ENCODE data around the gene HEMK1. TPM values are rescaled to one million over a fixed set of nuclear protein-coding genes. Genes with fewer than 3 reads are reported as not detected.

The HEMK1 gene
- total and polyA plus RNA-seq, 2 of the 8 experiments (the other 6 are each of a cell fraction or from before 2014, with no cell fraction given) = 9.7 to 10.6 TPM

GRCh38 chr3:50637011-50637410 is 67.7 kb downstream of the HEMK1 start:
- CTCF ChIA-PET (ENCODE audit: partially characterized antibody) = interaction anchor here (1.2 to 63.8 kb wide), 3 partner anchors 13 to 127 kb away, joined by 3 to 1262 read pairs (median 1262); partner anchors contain the start of genes CISH, DOCK3 and MAPKAPK3
- 55% methylated on average over 4 of the region's 4 CpGs; no CpG with 5 or more reads in 1 of the 2 experiments for WGBS, 2 experiments (ENCODE audit: extremely low coverage in 1 of 2, insufficient coverage in 1 of 2, insufficient read length in 1 of 2, insufficient replicate concordance in 2 of 2, low coverage in 1 of 2, low lambda C conversion rate in 2 of 2, missing lambda C conversion rate in 1 of 2)

More at GRCh38 chr3:50637011-50637410, 67.7 kb downstream of the HEMK1 start:
- H3K14ac ChIP-seq (ENCODE audit: insufficient read length) = no peak overlapping the region
- POLR2A ChIA-PET (ENCODE audit: partially characterized antibody) = interaction anchor here (0.9 to 1.1 kb wide), 3 partner anchors 11 to 288 kb away, joined by 3 read pairs; no protein-coding TSS in a partner anchor
- H3K9me3 ChIP-seq (ENCODE audit: insufficient read depth in 2 of 2, low read depth in 1 of 2, low read length in 1 of 2) = no peaks in the 10 kb centered on the region
- H3K4me1 ChIP-seq (replicated peaks in 1 of 4; ENCODE audit: control insufficient read depth in 3 of 4, insufficient read depth in 4 of 4, low read length in 3 of 4) = peaks cover 2 to 15% (median 8%) of the 10 kb centered on the region in 4 experiments; a peak in 6 of 7 replicates
- H4K8ac ChIP-seq (ENCODE audit: extremely low read depth, insufficient read depth, low read length) = no peak overlapping the region
- H4K91ac ChIP-seq (replicated peaks; ENCODE audit: insufficient read length, low read length) = no peak overlapping the region
- peaks cover 0 to 11% (median 0%) of the 10 kb centered on the region in 4 experiments; a peak in 2 of 8 replicates for H3K36me3 ChIP-seq (ENCODE audit: control insufficient read depth in 2 of 4, insufficient read depth in 4 of 4, low read length in 3 of 4)
- no peak overlapping the region for H3K27ac ChIP-seq (ENCODE audit: low read depth, low read length)
- H2BK5ac ChIP-seq (ENCODE audit: low read depth, low read length) = no peak overlapping the region
- H3K4me2 ChIP-seq (ENCODE audit: insufficient read depth in 1 of 2, low read depth in 2 of 2, low read length in 2 of 2) = no peak overlapping the region
- H2BK15ac ChIP-seq (ENCODE audit: low read length) = no peak overlapping the region
- H2AFZ ChIP-seq (ENCODE audit: low read length) = no peak overlapping the region
- no peak overlapping the region for H3K23ac ChIP-seq (ENCODE audit: insufficient read length)
- H3K18ac ChIP-seq (ENCODE audit: extremely low read depth, low read length) = no peak overlapping the region
- FAIRE-seq (no peak), DNase-seq (ENCODE audit: low read depth in 1 of 2, low spot score in 2 of 2) (no peak)
- peaks cover 16% of the 10 kb centered on the region; the same call in 1 of the 2 replicates for H3K79me1 ChIP-seq (ENCODE audit: low read depth, low read length)
- TF ChIP-seq CHD2 (IDR thresholded peaks at IDR 0.05; ENCODE audit: low read length) = no peak
- no peak for TF ChIP-seq JUND (IDR thresholded peaks at IDR 0.05; ENCODE audit: low read length)
- TF ChIP-seq POU5F1 (IDR thresholded peaks at IDR 0.05; ENCODE audit: low read depth, low read length) = no peak
- no peak for TF ChIP-seq BCL11A (IDR thresholded peaks at IDR 0.05; ENCODE audit: low read depth in 2 of 2, low read length in 2 of 2)
- no peak for TF ChIP-seq TAF1 (IDR thresholded peaks at IDR 0.05; ENCODE audit: low read depth, low read length)
- peak; percentile 96 for TF ChIP-seq RXRA (IDR thresholded peaks at IDR 0.05; ENCODE audit: insufficient read depth, low read depth, low read length)
- no peak overlapping the region for H3K4me3 ChIP-seq (ENCODE audit: extremely low read depth in 1 of 4, insufficient read depth in 2 of 4, low read depth in 3 of 4, low read length in 4 of 4)
- H2BK20ac ChIP-seq (ENCODE audit: low read length) = no peak overlapping the region
- H3K23me2 ChIP-seq (ENCODE audit: low read depth, low read length) = 0 out of 2 replicates have a peak, but pooled peaks cover 1% of the 10 kb centered on the region
- no peak overlapping the region for H2BK12ac ChIP-seq (ENCODE audit: low read depth, low read length)
- no peak overlapping the region for H3K4ac ChIP-seq (replicated peaks; ENCODE audit: insufficient read length, low read depth, low read length)
- no peak overlapping the region for H3K9ac ChIP-seq (replicated peaks in 1 of 4; ENCODE audit: extremely low read depth in 1 of 4, low read depth in 3 of 4, low read length in 3 of 4)
- no peak overlapping the region for H3K56ac ChIP-seq (replicated peaks; ENCODE audit: insufficient read length, low read depth, low read length)
- H4K20me1 ChIP-seq (replicated peaks in 1 of 2; ENCODE audit: control insufficient read depth in 1 of 2, insufficient read depth in 2 of 2, low read length in 2 of 2) = peaks cover 3 to 19% of the 10 kb centered on the region in 2 experiments
- H3K27me3 ChIP-seq (replicated peaks in 1 of 4; ENCODE audit: control insufficient read depth in 3 of 4, extremely low read depth in 1 of 4, insufficient read depth in 3 of 4, low read length in 3 of 4) = no peaks in the 10 kb centered on the region
- H2BK120ac ChIP-seq (replicated peaks; ENCODE audit: low read depth, low read length) = no peak overlapping the region
- H3K79me2 ChIP-seq (ENCODE audit: control insufficient read depth in 1 of 2, insufficient read depth in 2 of 2, low read length in 2 of 2) = peaks cover 0 to 12% of the 10 kb centered on the region in 2 experiments; a peak in 1 of 4 replicates
- no peak overlapping the region for H2AK5ac ChIP-seq (ENCODE audit: low read depth, low read length)
- H4K5ac ChIP-seq (ENCODE audit: insufficient read length, low read depth, low read length) = no peak overlapping the region
